ENCODE results near the gene CALU. TPM values are rescaled to one million over a fixed set of nuclear protein-coding genes. Genes with fewer than 3 reads are reported as not detected.

CALU gene
- total and polyA plus RNA-seq, 4 donors = 86.8 to 199 (median 108) TPM

GRCh38 chr7:128811631-128812430, 72.7 kb downstream of the CALU start:
- H3K4me3 ChIP-seq (ENCODE audit: low read depth, low read length) = no peak overlapping the region
- WGBS (ENCODE audit: insufficient coverage) = 81% methylated on average over 10 of the region's 11 CpGs
- peaks cover 49% of the 10 kb centered on the region for H3K36me3 ChIP-seq (ENCODE audit: control insufficient read depth, insufficient read depth, low read length)
- no peak for DNase-seq (ENCODE audit: low read depth in 4 of 6, low spot score in 6 of 6)
- H3K4me1 ChIP-seq (ENCODE audit: control insufficient read depth, insufficient read depth, low read length) = peaks cover 25% of the 10 kb centered on the region
- H3K27me3 ChIP-seq (ENCODE audit: control insufficient read depth, insufficient read depth, low read length) = no peaks in the 10 kb centered on the region
- no peaks in the 10 kb centered on the region for H3K9me3 ChIP-seq (ENCODE audit: control insufficient read depth, insufficient read depth, low read length)
- no peak overlapping the region for H3K27ac ChIP-seq (ENCODE audit: low read depth, low read length)

- Histone ChIP-seq H3K4me3 (ENCODE audit: low read depth, low read length) (no peak overlapping the region), H3K9me3 (ENCODE audit: control insufficient read depth, insufficient read depth, low read length) (no peaks in the 10 kb centered on the region), H3K36me3 (ENCODE audit: control insufficient read depth, insufficient read depth, low read length) (peaks cover 43% of the 10 kb centered on the region), H3K27ac (ENCODE audit: low read depth, low read length) (no peak overlapping the region), H3K27me3 (ENCODE audit: control insufficient read depth, insufficient read depth, low read length) (no peaks in the 10 kb centered on the region), H3K4me1 (ENCODE audit: control insufficient read depth, insufficient read depth, low read length) (peaks cover 25% of the 10 kb centered on the region)
- peak in 1 of 6 donors; percentile 52 for DNase-seq (ENCODE audit: low read depth in 4 of 6, low spot score in 6 of 6)
- WGBS (ENCODE audit: insufficient coverage) = 42% methylated on average over 11 of the region's 11 CpGs
These were observed 73.5 kb downstream of the CALU start for GRCh38 chr7:128812514-128813168.

GRCh38 chr7:128814499-128814898, 75.3 kb downstream of the CALU start:
- H3K27me3 ChIP-seq (ENCODE audit: control insufficient read depth, insufficient read depth, low read length) = no peaks in the 10 kb centered on the region
- H3K4me3 ChIP-seq (ENCODE audit: low read depth, low read length) = no peak overlapping the region
- H3K4me1 ChIP-seq (ENCODE audit: control insufficient read depth, insufficient read depth, low read length) = peaks cover 25% of the 10 kb centered on the region
- 43% methylated on average over 6 of the region's 6 CpGs for WGBS (ENCODE audit: insufficient coverage)
- no peaks in the 10 kb centered on the region for H3K9me3 ChIP-seq (ENCODE audit: control insufficient read depth, insufficient read depth, low read length)
- peaks cover 41% of the 10 kb centered on the region for H3K36me3 ChIP-seq (ENCODE audit: control insufficient read depth, insufficient read depth, low read length)
- H3K27ac ChIP-seq (ENCODE audit: low read depth, low read length) = no peak overlapping the region
- peak in 2 of 6 donors; percentile 64 to 67 for DNase-seq (ENCODE audit: low read depth in 4 of 6, low spot score in 6 of 6)

- Histone ChIP-seq H3K4me1 (ENCODE audit: control insufficient read depth, insufficient read depth, low read length) (peaks cover 25% of the 10 kb centered on the region), H3K9me3 (ENCODE audit: control insufficient read depth, insufficient read depth, low read length) (no peaks in the 10 kb centered on the region), H3K27me3 (ENCODE audit: control insufficient read depth, insufficient read depth, low read length) (no peaks in the 10 kb centered on the region), H3K36me3 (ENCODE audit: control insufficient read depth, insufficient read depth, low read length) (peaks cover 35% of the 10 kb centered on the region), H3K27ac (ENCODE audit: low read depth, low read length) (no peak overlapping the region), H3K4me3 (ENCODE audit: low read depth, low read length) (no peak overlapping the region)
- DNase-seq (ENCODE audit: low read depth in 4 of 6, low spot score in 6 of 6) = no peak
- WGBS (ENCODE audit: insufficient coverage) = 86% methylated on average over 1 of the region's 7 CpGs
These were observed 76.3 kb downstream of the CALU start for GRCh38 chr7:128815289-128815942.

- 87% methylated on average over 3 of the region's 3 CpGs for WGBS (ENCODE audit: insufficient coverage)
- no peak for DNase-seq (ENCODE audit: low read depth in 4 of 6, low spot score in 6 of 6)
- no peak overlapping the region for H3K27ac ChIP-seq (ENCODE audit: low read depth, low read length)
- no peak overlapping the region for H3K4me3 ChIP-seq (ENCODE audit: low read depth, low read length)
- H3K4me1 ChIP-seq (ENCODE audit: control insufficient read depth, insufficient read depth, low read length) = peaks cover 13% of the 10 kb centered on the region
- no peaks in the 10 kb centered on the region for H3K9me3 ChIP-seq (ENCODE audit: control insufficient read depth, insufficient read depth, low read length)
- no peaks in the 10 kb centered on the region for H3K27me3 ChIP-seq (ENCODE audit: control insufficient read depth, insufficient read depth, low read length)
- H3K36me3 ChIP-seq (ENCODE audit: control insufficient read depth, insufficient read depth, low read length) = peaks cover 23% of the 10 kb centered on the region
These were observed 79.5 kb downstream of the CALU start for GRCh38 chr7:128818694-128819093.

Small RNA genes lying within 50 kb of the gene (small RNA-seq; reads per million reads assigned to genes)
- gene RN7SL81P (ENCODE audit: low replicate concordance) (not detected), gene RNA5SP242 (ENCODE audit: low replicate concordance) (2.1 reads per million, percentile 90 among the genes with 10 or more reads in this experiment), gene RNA5SP243 (ENCODE audit: low replicate concordance) (not detected)

Other genes starting within 250 kb of the CALU start
- 1 to 10 TPM in 1 of 2 donors, under 1 TPM in 1; 0.50 to 2.6 TPM for gene GARIN1A, start 67.1 kb upstream of the CALU start, total RNA-seq
- gene GARIN1A, start 67.1 kb upstream of the CALU start, polyA plus RNA-seq (ENCODE audit: insufficient read length in 2 of 2) = 1 to 10 TPM; 3.1 to 5.4 TPM
- under 1 TPM in 1 of 2 donors, not detected in 1; 0.28 TPM for gene OPN1SW, start 36.4 kb downstream of the CALU start, total RNA-seq
- gene OPN1SW, start 36.4 kb downstream of the CALU start, polyA plus RNA-seq (ENCODE audit: insufficient read length in 2 of 2) = 1 to 10 TPM; 2.0 to 2.3 TPM
- gene CCDC136, start 52.6 kb downstream of the CALU start, total RNA-seq = 10 to 100 TPM; 53.9 to 66.6 TPM
- 100 to 1,000 TPM; 193 to 220 TPM for gene CCDC136, start 52.6 kb downstream of the CALU start, polyA plus RNA-seq (ENCODE audit: insufficient read length in 2 of 2)
- gene FLNC, start 91.0 kb downstream of the CALU start, total RNA-seq = 100 to 1,000 TPM in 1 of 2 donors, 10 to 100 TPM in 1; 77.8 to 125 TPM
- gene FLNC, start 91.0 kb downstream of the CALU start, polyA plus RNA-seq (ENCODE audit: insufficient read length in 2 of 2) = 100 to 1,000 TPM; 152 to 187 TPM
- 100 to 1,000 TPM in 1 of 2 donors, 10 to 100 TPM in 1; 82.8 to 147 TPM for gene ATP6V1F, start 123.5 kb downstream of the CALU start, total RNA-seq
- gene ATP6V1F, start 123.5 kb downstream of the CALU start, polyA plus RNA-seq (ENCODE audit: insufficient read length in 2 of 2) = 100 to 1,000 TPM; 249 to 261 TPM
- 1 to 10 TPM in 1 of 2 donors, under 1 TPM in 1; 0.40 to 1.5 TPM for gene KCP, start 171.3 kb downstream of the CALU start, total RNA-seq
- gene KCP, start 171.3 kb downstream of the CALU start, polyA plus RNA-seq (ENCODE audit: insufficient read length in 2 of 2) = 1 to 10 TPM; 1.7 to 2.3 TPM
- gene IRF5, start 198.6 kb downstream of the CALU start, total RNA-seq = 1 to 10 TPM; 5.0 to 6.1 TPM
- gene IRF5, start 198.6 kb downstream of the CALU start, polyA plus RNA-seq (ENCODE audit: insufficient read length in 2 of 2) = 1 to 10 TPM; 6.5 to 7.7 TPM

Measured in spinal cord (tissue), 10 donors.